Sigmoid colon (tissue), 3 donors: Measurements from ENCODE around the gene LAIR2.

ENCODE experiments used
- POLR2A ChIP-seq, 2 donors: fragments of 450-650 bp; IDR thresholded peaks; one replicate each; pipeline ENCODE4 v1.6.1; 2016; ENCODE audit warnings: antibody characterized with exemption in 2 of 2, mild to moderate bottlenecking in 2 of 2, moderate library complexity in 2 of 2
- TF ChIP-seq, protein P1 (sequence below), 4 experiments: fragments of 450-650 bp in 3 of 4; fragments of 200-600 bp in 1 of 4; IDR thresholded peaks; one replicate each; pipeline ENCODE4 v1.5.1; 2016 to 2019; ENCODE audit warnings: antibody characterized with exemption in 4 of 4, mild to moderate bottlenecking in 3 of 4, moderate library complexity in 2 of 4

DNA sequence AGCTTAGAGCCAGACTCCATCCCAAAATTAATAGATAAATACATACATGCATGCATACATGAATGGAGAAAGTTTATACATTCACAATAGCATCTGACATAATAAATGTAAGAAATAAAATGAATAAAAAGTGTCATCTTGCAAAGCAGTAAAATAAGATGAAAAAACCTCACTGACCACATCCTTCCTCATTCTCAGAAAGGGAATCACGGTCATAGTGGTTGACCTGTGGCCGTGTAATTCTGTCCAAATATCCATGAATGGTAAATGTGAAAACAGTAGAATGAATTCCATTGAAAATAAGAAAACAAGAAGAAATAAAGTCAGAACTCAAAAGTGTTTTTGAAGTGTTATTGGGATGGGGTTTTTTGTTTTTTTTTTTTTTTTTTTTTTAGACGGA lies 19.7 kb upstream of the LAIR2 start:
- TF ChIP-seq POLR2A (IDR thresholded peaks at IDR 0.05), result no peak
- TF ChIP-seq, protein P1, sequence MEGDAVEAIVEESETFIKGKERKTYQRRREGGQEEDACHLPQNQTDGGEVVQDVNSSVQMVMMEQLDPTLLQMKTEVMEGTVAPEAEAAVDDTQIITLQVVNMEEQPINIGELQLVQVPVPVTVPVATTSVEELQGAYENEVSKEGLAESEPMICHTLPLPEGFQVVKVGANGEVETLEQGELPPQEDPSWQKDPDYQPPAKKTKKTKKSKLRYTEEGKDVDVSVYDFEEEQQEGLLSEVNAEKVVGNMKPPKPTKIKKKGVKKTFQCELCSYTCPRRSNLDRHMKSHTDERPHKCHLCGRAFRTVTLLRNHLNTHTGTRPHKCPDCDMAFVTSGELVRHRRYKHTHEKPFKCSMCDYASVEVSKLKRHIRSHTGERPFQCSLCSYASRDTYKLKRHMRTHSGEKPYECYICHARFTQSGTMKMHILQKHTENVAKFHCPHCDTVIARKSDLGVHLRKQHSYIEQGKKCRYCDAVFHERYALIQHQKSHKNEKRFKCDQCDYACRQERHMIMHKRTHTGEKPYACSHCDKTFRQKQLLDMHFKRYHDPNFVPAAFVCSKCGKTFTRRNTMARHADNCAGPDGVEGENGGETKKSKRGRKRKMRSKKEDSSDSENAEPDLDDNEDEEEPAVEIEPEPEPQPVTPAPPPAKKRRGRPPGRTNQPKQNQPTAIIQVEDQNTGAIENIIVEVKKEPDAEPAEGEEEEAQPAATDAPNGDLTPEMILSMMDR (IDR thresholded peaks at IDR 0.05), result no peak
